Lower lobe of right lung (tissue), 2 donors: ENCODE results near the gene MRPL27. TPM values are rescaled to one million over a fixed set of nuclear protein-coding genes. Genes with fewer than 3 reads are reported as not detected.

Experiments
- ATAC-seq, 2 donors: fragments of 200-7000 bp; cut with Tn5 transposase; one replicate each; pipeline ENCODE4 v1.9.1; 2020 to 2022; ENCODE audit warnings: mild to moderate bottlenecking in 2 of 2, moderate library complexity in 2 of 2
- DNase-seq: peaks from one replicate; pipeline ENCODE4 v3.0.0-alpha.2; 2020
- H3K27ac ChIP-seq: fragments of 200-600 bp; one replicate; pipeline ENCODE4 v1.8.0; 2022
- H3K27me3 ChIP-seq: fragments of 200-600 bp; one replicate; pipeline ENCODE4 v1.8.0; 2022; ENCODE audit warnings: low read depth
- H3K36me3 ChIP-seq: fragments of 200-600 bp; one replicate; pipeline ENCODE4 v1.8.0; 2022; ENCODE audit warnings: mild to moderate bottlenecking
- H3K4me1 ChIP-seq: fragments of 200-600 bp; one replicate; pipeline ENCODE4 v1.8.0; 2022
- H3K4me3 ChIP-seq: fragments of 200-600 bp; one replicate; pipeline ENCODE4 v1.8.0; 2022; ENCODE audit warnings: mild to moderate bottlenecking
- H3K9me3 ChIP-seq: fragments of 200-600 bp; one replicate; pipeline ENCODE4 v1.8.0; 2022
- CTCF ChIP-seq: fragments of 200-600 bp; IDR thresholded peaks from one replicate; pipeline ENCODE4 v1.8.0; 2022; ENCODE audit warnings: antibody characterized with exemption, mild to moderate bottlenecking
- intact Hi-C: fragments of 100-400 bp; cut with DNase I; formaldehyde crosslinking; loops from one replicate; pipeline ENCODE4 v1.11.0; 2022
- total RNA-seq: library from RNA; stranded (reverse); fragmentation: NEBNext Ultra II Directional; extraction: Animal tissue kit (Norgen Biotek cat#: 25700); gene quantifications from one replicate; pipeline ENCODE4 v1.2.1, GENCODE V29; 2021
- donor health status: DM: no; HTN: yes; CAD: no; lungs with severe emphysema.

The MRPL27 gene
- total RNA-seq, 1 donor from 2014 or later = 43.9 TPM

GRCh38 chr17:50392621-50393020 lies 19.6 kb upstream of the MRPL27 start:
- H3K36me3 ChIP-seq = peaks cover 76% of the 10 kb centered on the region
- H3K27ac ChIP-seq = no peak overlapping the region
- no peaks in the 10 kb centered on the region for H3K9me3 ChIP-seq
- TF ChIP-seq CTCF = no peak
- no peaks in the 10 kb centered on the region for H3K27me3 ChIP-seq
- H3K4me1 ChIP-seq = peaks cover 22% of the 10 kb centered on the region
- no peak for ATAC-seq
- no peak overlapping the region for H3K4me3 ChIP-seq
- no peak for DNase-seq
- intact Hi-C loops = no loop called here

- TF ChIP-seq CTCF = no peak
- Histone ChIP-seq H3K36me3 (peaks cover 100% of the 10 kb centered on the region), H3K27ac (no peak overlapping the region), H3K9me3 (no peaks in the 10 kb centered on the region), H3K4me3 (no peak overlapping the region), H3K27me3 (no peaks in the 10 kb centered on the region), H3K4me1 (no peaks in the 10 kb centered on the region)
- ATAC-seq = no peak
- no peak for DNase-seq
- intact Hi-C loops = no loop called here
Measured at GRCh38 chr17:50389534-50389933, 16.6 kb upstream of the MRPL27 start.

GRCh38 chr17:50388728-50389127 lies 15.7 kb upstream of the MRPL27 start:
- no peak overlapping the region for H3K27ac ChIP-seq
- H3K27me3 ChIP-seq = no peaks in the 10 kb centered on the region
- no peaks in the 10 kb centered on the region for H3K9me3 ChIP-seq
- H3K36me3 ChIP-seq = peaks cover 100% of the 10 kb centered on the region
- intact Hi-C loops = no loop called here
- DNase-seq (no peak), ATAC-seq (no peak)
- H3K4me3 ChIP-seq = no peak overlapping the region
- TF ChIP-seq CTCF = no peak
- H3K4me1 ChIP-seq = no peaks in the 10 kb centered on the region

GRCh38 chr17:50386510-50386909 lies 13.5 kb upstream of the MRPL27 start:
- Histone ChIP-seq H3K27me3 (no peaks in the 10 kb centered on the region), H3K4me3 (no peak overlapping the region), H3K27ac (no peak overlapping the region), H3K36me3 (peaks cover 100% of the 10 kb centered on the region), H3K9me3 (no peaks in the 10 kb centered on the region), H3K4me1 (no peaks in the 10 kb centered on the region)
- TF ChIP-seq CTCF = no peak
- intact Hi-C loops = no loop called here
- ATAC-seq = no peak
- no peak for DNase-seq

- intact Hi-C loops = no loop called here
- DNase-seq = no peak
Measured at GRCh38 chr17:50382931-50383330, 9.9 kb upstream of the MRPL27 start.

More at GRCh38 chr17:50382931-50383330, 9.9 kb upstream of the MRPL27 start:
- no peak for ATAC-seq
- Histone ChIP-seq H3K36me3 (peaks cover 81% of the 10 kb centered on the region), H3K9me3 (no peaks in the 10 kb centered on the region), H3K27ac (no peak overlapping the region), H3K4me1 (no peaks in the 10 kb centered on the region), H3K27me3 (no peaks in the 10 kb centered on the region), H3K4me3 (no peak overlapping the region)
- no peak for TF ChIP-seq CTCF
